MCF 10A (cell line): Measurements from ENCODE around the gene TMEM185B. TPM values are rescaled to one million over a fixed set of nuclear protein-coding genes. Genes with fewer than 3 reads are reported as not detected.
A peak's percentile ranks its signal among the peaks of the same experiment; 100 is the strongest.

Experiments used
- BruUV-seq: library from RNA; stranded (reverse); fragments of 400-500 nt; replicated peaks from 2 replicates; lab custom pipeline; 2021; lab: Mats Ljungman, UMichigan
- CTCF ChIA-PET: fragments of 300-600 bp; sonication (Branson Sonifier 250); formaldehyde crosslinking; extraction: SDS; loops from one replicate; lab custom pipeline; 2021; ENCODE audit warnings: antibody characterized with exemption, inconsistent platforms; lab: Yijun Ruan, JAX
- POLR2A ChIA-PET: fragments of 300-600, 350-650 bp; sonication (Branson Sonifier 250); formaldehyde crosslinking; extraction: SDS; loops from one replicate; lab custom pipeline; 2020; ENCODE audit warnings: antibody characterized with exemption, inconsistent platforms; lab: Yijun Ruan, JAX
- DNase-seq: peaks from one replicate; pipeline ENCODE4 v3.0.0-alpha.2; 2018; ENCODE audit not compliant: unreplicated experiment
- H3K27ac Mint-ChIP-seq: one replicate; pipeline ENCODE4 v1.8.0; 2022; ENCODE audit warnings: mild to moderate bottlenecking, low read depth, mixed read lengths; ENCODE audit not compliant: unreplicated experiment
- H3K27me3 Mint-ChIP-seq: one replicate; pipeline ENCODE4 v1.8.0; 2022; ENCODE audit warnings: mixed read lengths; ENCODE audit not compliant: insufficient read depth, unreplicated experiment
- H3K36me3 Mint-ChIP-seq: one replicate; pipeline ENCODE4 v1.8.0; 2022; ENCODE audit warnings: mild to moderate bottlenecking, moderate library complexity, mixed read lengths; ENCODE audit not compliant: insufficient read depth, unreplicated experiment
- H3K4me1 Mint-ChIP-seq: one replicate; pipeline ENCODE4 v1.8.0; 2022; ENCODE audit warnings: mixed read lengths; ENCODE audit not compliant: insufficient read depth, unreplicated experiment
- H3K4me3 Mint-ChIP-seq: one replicate; pipeline ENCODE4 v1.8.0; 2022; ENCODE audit warnings: mild to moderate bottlenecking, moderate library complexity, mixed read lengths; ENCODE audit not compliant: unreplicated experiment
- H3K9me3 Mint-ChIP-seq: one replicate; pipeline ENCODE4 v1.8.0; 2022; ENCODE audit warnings: mixed read lengths; ENCODE audit not compliant: unreplicated experiment
- CTCF ChIP-seq: fragments of 200-600 bp; IDR thresholded peaks from one replicate; pipeline ENCODE4 v1.8.0; 2022; ENCODE audit warnings: antibody characterized with exemption, mild to moderate bottlenecking; ENCODE audit not compliant: unreplicated experiment
- intact Hi-C: fragments of 100-400 bp; cut with micrococcal nuclease; formaldehyde crosslinking; loops from 2 replicates; pipeline ENCODE4 v1.14.1; 2022
- total RNA-seq: library from RNA; stranded (reverse); gene quantifications from 2 replicates; pipeline ENCODE4 v1.2.3, GENCODE V29; 2022

Gene TMEM185B
- total RNA-seq, 1 experiment from 2014 or later, result 40.9 TPM

- BruUV-seq, result no TSS peak
- Mint-ChIP-seq H3K4me1 (peaks cover 35% of the 10 kb centered on the region), H3K27me3 (no peaks in the 10 kb centered on the region), H3K4me3 (no peak overlapping the region), H3K27ac (no peak overlapping the region), H3K36me3 (no peaks in the 10 kb centered on the region), H3K9me3 (no peaks in the 10 kb centered on the region)
- no peak for TF ChIP-seq CTCF
- no peak for DNase-seq
- ChIA-PET POLR2A (no interaction called here), CTCF (interaction anchor here (0.7 to 1.0 kb wide), 3 partner anchors 11 to 1385 kb away, joined by 3 to 4 read pairs (median 3); no protein-coding TSS in a partner anchor)
- intact Hi-C loops, result no loop called here
Measured at GRCh38 chr2:120258196-120258595, 35.0 kb upstream of the TMEM185B start.

GRCh38 chr2:120257522-120257921 lies 34.3 kb upstream of the TMEM185B start:
- intact Hi-C loops, result no loop called here
- BruUV-seq, result no TSS peak
- H3K27ac Mint-ChIP-seq, result peak overlapping the region; percentile 64

GRCh38 chr2:120256651-120257000 lies 33.4 kb upstream of the TMEM185B start:
- ChIA-PET POLR2A (interaction anchor here (0.9 to 1.2 kb wide), 3 partner anchors 9 to 340 kb away, joined by 3 to 5 read pairs (median 3); no protein-coding TSS in a partner anchor), CTCF (interaction anchor here (0.7 kb wide), 1 partner anchor 592 kb away, joined by 3 read pairs; no protein-coding TSS in a partner anchor)
- Mint-ChIP-seq H3K27me3 (no peaks in the 10 kb centered on the region), H3K4me1 (peaks cover 42% of the 10 kb centered on the region), H3K4me3 (no peak overlapping the region), H3K36me3 (no peaks in the 10 kb centered on the region), H3K27ac (no peak overlapping the region), H3K9me3 (no peaks in the 10 kb centered on the region)
- TF ChIP-seq CTCF, result no peak
- BruUV-seq, result no TSS peak
- no peak for DNase-seq
- intact Hi-C loops, result no loop called here

More at GRCh38 chr2:120257522-120257921, 34.3 kb upstream of the TMEM185B start:
- H3K4me3 Mint-ChIP-seq, result no peak overlapping the region
- H3K4me1 Mint-ChIP-seq, result peaks cover 35% of the 10 kb centered on the region
- H3K27me3 Mint-ChIP-seq, result no peaks in the 10 kb centered on the region
- TF ChIP-seq CTCF, result no peak
- no peaks in the 10 kb centered on the region for H3K36me3 Mint-ChIP-seq
- no peak for DNase-seq
- H3K9me3 Mint-ChIP-seq, result no peaks in the 10 kb centered on the region
- CTCF ChIA-PET, result interaction anchor here (0.7 to 1.0 kb wide), 4 partner anchors 10 to 1386 kb away, joined by 3 to 4 read pairs (median 3); no protein-coding TSS in a partner anchor
- POLR2A ChIA-PET, result interaction anchor here (0.7 to 1.2 kb wide), 5 partner anchors 8 to 339 kb away, joined by 3 to 5 read pairs (median 3); no protein-coding TSS in a partner anchor

- H3K27ac Mint-ChIP-seq, result no peak overlapping the region
- CTCF ChIA-PET, result interaction anchor here (0.6 to 1.6 kb wide), 4 partner anchors 57 to 298 kb away, joined by 3 to 12 read pairs (median 3); no protein-coding TSS in a partner anchor
- TF ChIP-seq CTCF, result no peak
- BruUV-seq, result no TSS peak
- H3K4me3 Mint-ChIP-seq, result no peak overlapping the region
- H3K9me3 Mint-ChIP-seq, result no peaks in the 10 kb centered on the region
- H3K4me1 Mint-ChIP-seq, result peaks cover 42% of the 10 kb centered on the region
- H3K36me3 Mint-ChIP-seq, result no peaks in the 10 kb centered on the region
- intact Hi-C loops, result no loop called here
- H3K27me3 Mint-ChIP-seq, result no peaks in the 10 kb centered on the region
- no peak for DNase-seq
- POLR2A ChIA-PET, result interaction anchor here (0.8 kb wide), 1 partner anchor 27 kb away, joined by 3 read pairs; no protein-coding TSS in a partner anchor
Measured at GRCh38 chr2:120255986-120256650, 32.9 kb upstream of the TMEM185B start.
